Activated CD8-positive, alpha-beta memory T cell treated with anti-CD3 and anti-CD28 coated beads, Interleukin-2, amount 50 U/mL, for 1 hour (primary cell): ENCODE results near the gene SHROOM3.
"Not testable (repeated sequence)": the region's sequence is repeated elsewhere in the genome, so short reads cannot be mapped to it uniquely, and the experiment has no call there.

ENCODE experiments used
- DNase-seq: peaks from one replicate; pipeline ENCODE4 v3.0.0-alpha.2; 2020; ENCODE audit errors: extremely low read depth

SHROOM3 gene

DNA sequence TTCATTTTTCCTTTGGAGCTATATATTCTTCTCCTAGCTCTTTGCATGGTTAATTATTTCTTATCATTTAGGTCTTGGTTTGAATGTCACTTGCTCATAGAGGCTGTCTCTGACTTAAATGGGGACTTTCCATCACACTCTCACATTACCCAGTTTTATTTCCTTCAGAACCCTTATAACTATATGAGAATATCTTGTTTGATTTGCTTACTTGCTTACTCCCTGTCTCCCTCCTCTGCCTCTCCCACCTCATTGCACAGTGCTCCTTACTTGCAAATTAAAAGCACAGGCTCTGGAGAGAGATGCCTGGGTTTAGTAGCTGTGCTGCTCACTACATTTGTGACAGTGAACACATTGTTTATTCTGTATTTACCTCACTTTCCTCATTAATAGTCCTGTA lies 288.3 kb downstream of the SHROOM3 start:
- DNase-seq = no peak

DNA sequence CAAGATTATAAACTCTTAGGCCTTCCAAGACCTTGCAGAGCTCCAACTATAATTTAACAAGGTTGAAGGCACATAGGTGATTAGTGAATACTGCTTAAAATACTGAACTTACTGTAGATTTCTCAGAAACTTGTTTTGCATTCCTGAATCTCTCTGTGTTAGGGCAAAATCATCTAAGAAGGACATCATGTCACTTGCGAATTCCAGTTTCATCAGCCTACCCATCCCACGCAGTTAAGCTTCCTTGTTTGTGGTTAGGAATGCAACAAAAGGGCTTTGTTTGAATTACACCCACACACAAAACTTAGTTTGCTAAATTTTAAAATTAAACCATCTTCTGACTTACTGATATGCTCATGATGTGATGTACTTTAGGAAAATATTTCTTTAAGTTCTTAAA lies 288.9 kb downstream of the SHROOM3 start:
- no peak for DNase-seq

DNA sequence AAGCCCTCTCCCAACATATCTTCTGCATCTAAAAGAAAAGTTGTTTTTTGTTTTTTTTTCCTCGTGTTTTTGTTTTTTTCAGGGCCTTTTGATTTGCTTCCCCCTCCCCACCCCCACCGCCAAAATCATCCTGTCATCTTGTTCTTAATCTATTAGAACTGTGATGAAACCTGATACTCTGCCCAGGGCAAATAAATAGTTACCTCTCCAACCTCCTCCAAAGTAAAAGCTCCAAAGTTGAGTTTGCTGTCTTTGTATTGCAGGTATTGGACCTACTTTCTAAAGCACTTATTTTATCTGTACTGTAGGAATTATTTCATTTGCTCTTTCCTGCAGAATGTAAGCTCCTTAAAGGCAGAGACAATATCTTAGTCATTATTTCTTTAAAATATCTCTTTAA lies 290.0 kb downstream of the SHROOM3 start:
- no peak for DNase-seq

DNA sequence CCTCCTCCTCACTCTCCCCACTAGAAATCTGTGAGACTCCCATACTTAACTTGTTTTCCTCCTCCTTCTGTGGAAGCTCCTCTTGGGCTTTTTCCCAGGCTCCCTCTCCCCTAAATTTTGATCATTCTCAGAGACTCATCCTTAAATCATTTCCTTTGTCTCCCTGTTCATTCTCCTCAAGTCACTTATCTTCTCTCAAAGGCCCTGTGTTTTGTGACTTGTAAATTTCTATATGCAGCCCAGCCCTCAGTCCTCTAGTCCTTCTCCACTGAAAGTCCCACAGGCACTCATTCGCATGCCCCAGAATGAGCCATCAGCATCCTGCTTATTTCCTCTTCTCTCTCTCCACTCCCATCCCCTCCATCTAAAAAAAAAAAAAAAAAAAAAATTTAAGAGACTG lies 291.1 kb downstream of the SHROOM3 start:
- DNase-seq = no peak

DNA sequence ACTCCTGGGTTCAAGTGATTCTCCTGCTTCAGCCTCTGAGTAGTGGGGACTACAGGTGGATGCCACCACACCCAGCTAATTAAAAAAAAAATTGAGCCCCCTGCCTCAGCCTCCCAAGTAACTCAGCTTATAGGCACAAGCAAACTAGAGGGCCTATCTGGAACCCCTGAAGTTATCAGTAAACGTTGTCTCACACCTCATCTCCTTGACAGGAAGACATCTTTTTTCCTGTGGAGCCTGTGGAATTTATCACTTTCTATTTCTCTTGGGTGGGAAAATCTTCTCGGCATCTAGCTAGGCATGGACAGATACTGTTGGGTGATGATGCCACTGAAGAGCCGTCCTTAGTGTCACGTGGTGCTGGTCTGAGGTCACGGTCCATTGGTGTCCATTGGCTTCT lies 291.6 kb downstream of the SHROOM3 start:
- no peak for DNase-seq

DNA sequence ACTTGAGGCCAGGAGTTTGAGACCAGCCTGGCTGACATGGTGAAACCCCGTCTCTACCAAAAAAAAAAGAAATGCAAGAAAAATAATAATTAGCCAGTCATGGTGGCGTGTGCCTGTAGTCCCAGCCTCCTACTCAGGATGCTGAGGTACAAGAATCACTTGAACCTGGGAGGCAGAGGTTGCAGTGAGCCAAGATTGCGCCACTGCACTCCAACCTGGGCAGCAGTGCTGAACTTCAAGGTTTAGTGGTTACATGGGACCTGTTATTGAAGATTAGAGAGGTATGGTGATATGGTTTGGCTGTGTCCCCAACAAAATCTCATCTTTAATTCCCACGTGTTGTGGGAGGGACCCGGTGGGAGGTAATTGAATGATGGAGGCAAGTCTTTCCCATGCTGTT lies 292.9 kb downstream of the SHROOM3 start:
- DNase-seq = not testable (repeated sequence)

DNA sequence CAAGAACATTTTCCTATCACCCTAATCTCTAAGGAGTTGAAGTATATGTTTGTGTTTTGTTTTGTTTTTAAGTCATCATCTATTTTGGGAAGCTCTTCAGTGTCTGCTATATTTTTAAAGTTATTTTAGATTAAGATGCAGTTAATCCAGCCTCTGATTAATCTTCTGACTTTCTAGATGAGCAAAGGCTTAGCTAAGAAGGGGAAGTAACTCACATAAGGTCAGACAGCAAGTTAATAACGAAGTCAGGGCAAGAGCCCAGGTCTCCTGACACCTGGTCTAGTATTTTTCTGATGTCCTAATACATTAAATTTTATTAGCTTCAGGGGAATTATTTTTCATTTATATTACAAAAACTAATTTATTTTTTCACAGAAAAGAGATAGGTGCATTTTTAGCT lies 294.4 kb downstream of the SHROOM3 start:
- DNase-seq = no peak

DNA sequence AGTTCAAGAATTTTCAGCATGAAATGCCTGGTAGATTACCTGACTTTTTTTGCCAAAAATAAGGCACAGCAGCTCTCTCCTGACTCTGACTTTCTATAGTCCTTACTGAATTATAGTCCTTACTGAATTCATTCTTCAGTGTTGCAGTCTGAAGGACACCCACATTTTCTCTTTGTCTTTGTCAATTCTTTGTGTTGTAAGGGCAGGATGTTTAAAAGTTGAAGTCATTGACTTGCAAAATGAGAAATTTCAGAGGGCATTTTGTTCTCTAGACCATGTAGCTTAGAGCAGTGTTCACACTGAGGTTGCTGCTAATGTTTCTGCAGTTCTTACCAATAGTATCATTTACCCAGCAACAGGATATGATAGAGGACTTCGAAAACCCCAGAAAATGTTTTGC lies 295.0 kb downstream of the SHROOM3 start:
- DNase-seq = no peak

DNA sequence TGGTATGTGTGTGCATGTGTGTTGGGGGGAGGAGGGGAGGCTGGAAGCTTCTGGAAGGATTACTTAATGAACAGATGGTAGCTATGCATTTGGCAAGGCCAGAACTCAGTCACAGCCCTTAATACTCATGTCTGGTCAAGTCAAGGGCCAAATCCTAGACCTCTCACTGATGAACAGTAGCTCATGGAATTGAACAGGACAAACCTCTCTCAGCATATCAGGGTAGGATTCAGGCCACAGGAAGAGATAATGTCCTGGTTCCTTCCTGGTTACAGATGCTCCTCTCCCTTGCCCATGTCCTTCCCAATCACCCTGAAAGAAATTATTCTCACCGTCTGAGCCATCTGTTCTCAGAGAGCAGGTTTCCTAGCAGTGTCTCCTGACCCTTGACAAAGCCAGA lies 297.2 kb downstream of the SHROOM3 start:
- no peak for DNase-seq

DNA sequence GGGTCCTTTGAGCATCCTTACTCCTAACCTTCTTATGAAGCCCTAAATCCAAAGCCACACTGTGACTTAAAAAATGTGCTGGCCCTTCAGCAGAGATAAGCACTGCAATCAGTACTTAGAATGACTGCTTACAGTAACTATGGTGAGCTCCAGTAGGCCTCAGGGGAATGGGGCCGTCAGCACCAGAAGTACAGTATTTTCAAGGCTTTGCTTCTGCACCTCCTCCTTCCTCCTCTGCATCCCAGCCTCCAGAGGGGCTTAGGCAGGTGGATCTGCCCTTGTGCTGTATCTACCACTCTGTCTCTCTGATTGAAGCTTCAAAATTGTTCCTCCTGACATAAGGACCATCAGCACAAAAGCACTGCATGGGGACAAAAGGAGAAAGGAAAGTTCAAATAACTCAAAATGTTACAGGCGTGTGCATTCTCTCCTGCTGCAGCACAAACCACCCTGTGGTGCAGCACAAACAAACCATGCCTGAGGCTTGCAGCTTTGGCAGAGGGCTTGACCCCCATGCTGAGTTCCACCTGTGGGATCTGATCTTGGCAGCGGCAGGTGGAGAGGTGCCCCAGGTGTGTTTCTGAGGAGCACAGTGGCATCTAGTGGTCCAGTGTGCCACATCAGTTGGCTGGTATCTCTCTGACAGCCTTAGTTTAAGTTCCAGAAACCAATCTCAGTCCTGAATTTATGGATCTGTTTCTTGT lies 298.2 kb downstream of the SHROOM3 start:
- DNase-seq = no peak

DNA sequence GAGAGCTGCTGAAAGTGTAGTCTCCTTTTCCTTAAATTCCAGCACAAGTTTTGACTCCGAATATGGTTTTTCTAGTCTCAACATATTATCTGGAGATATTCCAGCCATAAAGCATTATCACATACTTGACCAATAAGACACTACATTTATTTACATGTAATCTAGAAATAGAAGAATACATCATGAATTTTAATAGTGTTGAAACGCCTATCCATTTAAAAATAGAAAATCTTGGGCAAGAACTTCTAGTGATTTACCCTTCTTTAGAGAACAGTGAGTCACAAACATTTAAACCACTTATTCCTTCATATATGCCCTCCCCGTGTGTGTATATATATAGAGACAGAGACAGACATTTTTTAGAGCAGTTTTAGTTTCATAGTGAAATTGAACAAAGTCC lies 301.4 kb downstream of the SHROOM3 start:
- DNase-seq = no peak

DNA sequence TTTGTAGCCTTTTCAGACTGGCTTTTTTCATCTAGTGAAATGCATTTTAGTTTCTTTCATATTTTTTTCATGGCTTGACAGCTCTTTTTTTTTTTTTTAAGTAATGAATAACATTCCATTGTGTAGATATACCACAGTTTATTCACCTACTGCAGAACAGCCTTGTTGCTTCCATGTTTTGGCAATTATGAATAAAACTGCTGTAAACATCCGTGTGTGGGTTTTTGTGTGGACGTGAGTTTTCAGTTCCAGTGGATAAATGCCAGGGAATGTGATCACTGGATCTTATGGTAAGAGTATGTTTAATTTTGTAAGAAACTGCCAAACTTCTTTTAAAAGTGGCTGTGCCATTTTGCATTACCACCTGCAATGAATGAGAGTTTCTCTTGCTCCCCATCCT lies 302.2 kb downstream of the SHROOM3 start:
- no peak for DNase-seq

DNA sequence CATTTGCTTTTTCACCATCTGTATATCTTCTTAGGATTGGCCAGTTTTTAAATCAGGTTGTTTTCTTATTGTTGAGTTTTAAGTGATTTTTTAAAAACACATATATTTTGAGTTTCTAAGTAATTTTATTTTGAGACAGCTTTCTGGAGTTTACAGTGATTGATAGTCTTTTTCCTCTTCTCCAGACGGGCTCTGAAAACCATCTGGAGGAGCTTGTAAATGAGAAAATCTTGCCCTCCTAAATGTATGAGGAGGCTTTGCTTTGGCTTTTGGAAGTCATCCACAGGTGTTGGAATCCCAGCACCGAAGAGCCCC lies 302.7 kb downstream of the SHROOM3 start:
- no peak for DNase-seq

DNA sequence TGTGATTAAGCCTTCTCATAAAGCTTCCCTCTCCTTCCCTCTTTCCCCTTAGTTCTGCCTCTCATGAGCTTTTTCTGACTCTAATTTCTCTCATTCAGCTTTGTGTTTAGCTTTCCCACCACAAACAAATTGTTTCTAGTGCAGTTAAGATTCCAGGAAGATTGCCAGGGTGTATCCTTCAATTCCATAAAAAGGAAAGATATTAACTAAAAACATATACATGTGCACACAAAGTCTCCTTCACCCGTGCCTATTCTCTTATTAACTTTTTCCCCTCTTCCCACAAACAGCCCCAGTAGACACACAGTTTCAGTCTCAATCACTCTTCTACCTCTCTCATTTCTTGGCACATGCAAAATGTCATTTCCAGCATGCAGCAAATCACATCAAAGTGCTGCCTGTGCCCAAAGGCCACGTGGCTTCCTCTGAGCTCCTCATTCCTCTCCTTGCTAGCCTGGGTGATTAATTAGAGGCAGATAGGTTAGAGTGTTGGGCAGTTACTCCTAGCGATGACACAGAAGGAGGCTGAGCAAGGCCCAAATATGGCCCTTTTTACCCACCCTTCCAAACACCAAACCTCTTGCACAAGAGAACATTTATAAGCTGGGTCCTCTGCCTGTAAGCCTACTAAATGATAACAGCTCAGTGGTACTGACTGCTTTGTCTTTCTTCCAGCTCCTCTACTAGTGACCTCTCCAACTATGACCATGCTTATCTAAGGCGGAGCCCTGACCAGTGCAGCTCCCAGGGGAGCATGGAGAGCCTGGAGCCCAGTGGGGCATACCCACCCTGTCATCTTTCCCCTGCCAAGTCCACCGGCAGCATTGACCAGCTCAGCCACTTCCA lies 303.3 kb downstream of the SHROOM3 start:
- DNase-seq = no peak

DNA sequence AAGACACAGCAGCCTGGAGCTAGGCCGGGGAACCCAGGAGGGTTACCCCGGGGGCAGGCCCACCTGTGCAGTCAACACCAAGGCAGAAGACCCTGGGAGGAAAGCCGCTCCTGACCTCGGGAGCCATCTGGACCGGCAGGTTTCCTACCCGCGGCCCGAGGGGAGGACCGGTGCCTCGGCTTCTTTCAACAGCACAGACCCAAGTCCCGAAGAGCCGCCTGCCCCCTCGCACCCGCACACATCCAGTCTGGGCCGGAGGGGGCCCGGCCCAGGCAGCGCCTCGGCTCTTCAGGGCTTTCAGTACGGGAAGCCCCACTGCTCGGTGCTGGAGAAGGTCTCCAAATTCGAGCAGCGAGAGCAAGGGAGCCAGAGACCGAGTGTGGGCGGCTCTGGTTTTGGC lies 305.2 kb downstream of the SHROOM3 start:
- DNase-seq = no peak

DNA sequence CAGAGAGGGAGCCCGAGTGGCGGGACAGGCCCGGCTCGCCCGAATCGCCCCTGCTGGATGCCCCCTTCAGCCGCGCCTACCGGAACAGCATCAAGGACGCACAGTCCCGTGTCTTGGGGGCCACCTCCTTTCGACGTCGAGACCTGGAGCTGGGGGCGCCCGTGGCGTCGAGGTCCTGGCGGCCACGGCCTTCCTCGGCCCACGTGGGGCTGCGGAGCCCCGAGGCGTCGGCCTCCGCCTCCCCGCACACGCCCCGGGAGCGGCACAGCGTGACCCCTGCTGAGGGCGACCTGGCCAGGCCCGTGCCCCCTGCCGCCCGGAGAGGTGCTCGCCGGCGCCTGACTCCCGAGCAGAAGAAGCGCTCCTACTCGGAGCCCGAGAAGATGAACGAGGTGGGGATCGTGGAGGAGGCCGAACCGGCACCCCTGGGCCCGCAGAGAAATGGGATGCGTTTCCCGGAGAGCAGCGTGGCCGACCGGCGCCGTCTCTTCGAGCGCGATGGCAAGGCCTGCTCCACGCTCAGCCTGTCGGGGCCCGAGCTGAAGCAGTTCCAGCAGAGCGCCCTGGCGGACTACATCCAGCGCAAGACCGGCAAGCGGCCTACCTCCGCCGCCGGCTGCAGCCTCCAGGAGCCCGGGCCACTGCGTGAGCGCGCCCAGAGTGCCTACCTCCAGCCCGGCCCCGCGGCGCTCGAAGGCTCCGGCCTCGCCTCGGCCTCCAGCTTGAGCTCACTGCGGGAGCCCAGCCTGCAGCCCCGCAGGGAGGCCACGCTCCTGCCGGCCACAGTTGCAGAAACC lies 306.0 kb downstream of the SHROOM3 start:
- no peak for DNase-seq

DNA sequence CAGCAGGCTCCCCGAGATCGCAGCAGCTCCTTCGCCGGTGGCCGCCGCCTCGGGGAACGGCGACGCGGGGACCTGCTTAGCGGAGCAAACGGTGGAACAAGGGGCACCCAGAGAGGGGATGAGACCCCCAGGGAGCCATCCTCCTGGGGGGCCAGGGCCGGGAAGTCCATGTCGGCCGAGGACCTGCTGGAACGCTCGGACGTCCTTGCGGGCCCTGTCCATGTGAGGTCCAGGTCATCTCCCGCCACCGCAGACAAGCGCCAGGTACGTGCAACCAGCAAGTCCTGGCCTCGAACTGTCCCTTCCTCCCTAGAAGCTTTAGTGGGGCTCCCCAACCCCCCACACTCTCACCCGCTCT lies 306.6 kb downstream of the SHROOM3 start:
- no peak for DNase-seq

DNA sequence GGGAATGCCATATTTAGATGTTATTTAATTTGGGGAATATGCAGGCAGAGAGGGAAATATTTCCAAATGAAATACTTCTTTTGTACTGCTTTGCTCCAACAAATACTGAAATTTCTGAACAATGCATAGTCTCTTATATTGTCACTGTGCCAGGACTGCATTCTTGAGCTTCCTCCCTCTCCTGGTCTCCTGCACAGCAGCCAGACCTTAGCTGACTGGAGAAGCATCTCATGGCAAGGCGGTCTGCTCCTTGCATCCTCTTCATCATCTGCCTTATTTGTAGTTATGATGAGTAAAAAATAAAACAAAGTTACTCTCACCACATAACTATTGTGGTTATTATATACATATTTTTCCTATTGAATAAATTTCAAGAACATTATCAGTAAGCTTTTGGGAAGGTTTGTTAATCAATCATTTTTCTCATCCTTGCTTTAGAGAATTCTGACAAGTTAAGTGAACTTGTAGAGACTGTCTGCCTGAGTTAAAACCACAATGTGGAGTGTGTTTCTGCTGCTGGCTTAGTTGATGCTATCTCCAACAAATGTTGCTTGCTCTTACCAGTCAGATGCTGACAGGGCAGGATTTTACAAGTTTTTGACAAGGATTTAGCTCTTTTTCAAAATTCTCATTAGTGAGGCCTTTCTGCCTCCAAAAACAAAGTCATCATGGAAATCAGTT lies 309.4 kb downstream of the SHROOM3 start:
- DNase-seq = no peak

DNA sequence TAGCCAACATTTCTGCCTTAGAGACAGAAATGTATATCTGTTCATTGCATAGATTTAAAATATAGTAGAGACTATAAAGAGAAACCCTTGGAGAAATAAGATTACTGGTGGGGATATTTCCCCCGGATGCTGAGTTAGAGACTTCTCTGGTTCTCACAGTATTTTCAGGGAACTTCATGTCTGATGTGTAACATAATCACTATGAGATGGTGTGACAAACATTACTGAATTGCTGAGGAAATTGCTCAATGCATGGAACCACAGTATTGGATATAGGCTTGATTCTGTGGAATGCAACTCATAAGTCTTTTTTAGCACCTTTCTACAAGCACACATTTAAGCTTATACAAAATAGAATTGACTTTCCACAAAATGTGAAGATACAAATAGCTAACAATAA lies 310.2 kb downstream of the SHROOM3 start:
- DNase-seq = no peak

DNA sequence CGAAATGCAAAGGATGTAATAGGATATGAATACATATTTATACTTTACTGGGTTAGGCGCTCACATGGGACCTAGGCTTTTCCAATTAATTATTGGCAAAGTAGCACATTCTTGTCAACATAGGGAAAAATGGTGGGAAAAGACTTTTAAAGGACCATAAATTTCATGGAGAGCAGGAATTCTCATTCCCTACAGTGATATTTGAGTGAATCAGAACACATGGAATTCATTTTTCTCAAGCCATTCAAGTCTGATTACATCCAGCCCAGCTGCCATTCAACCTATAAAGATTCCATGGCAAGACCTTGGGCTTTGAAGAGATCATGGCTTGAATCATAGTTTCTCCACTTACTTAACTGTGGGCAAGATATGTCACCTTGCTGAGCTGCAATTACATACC lies 312.5 kb downstream of the SHROOM3 start:
- no peak for DNase-seq

DNA sequence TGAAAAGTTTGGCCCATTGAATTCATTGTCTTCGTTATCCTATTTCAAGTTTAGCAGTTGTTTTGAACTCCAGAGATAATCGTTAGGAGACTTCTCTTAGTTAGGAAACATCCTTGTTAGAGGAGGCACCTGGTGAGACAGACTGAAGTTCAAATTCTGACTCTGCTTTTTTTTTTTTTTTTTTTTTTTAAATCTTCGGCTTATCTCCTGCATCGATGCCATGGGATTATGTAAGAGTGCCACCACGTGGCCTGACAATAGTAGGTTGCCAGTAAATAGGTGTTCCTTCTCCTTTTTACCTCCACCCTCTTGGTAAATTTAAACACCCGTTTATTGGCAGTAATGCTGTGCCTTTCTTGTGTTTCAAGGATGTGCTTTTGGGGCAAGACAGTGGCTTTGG lies 313.6 kb downstream of the SHROOM3 start:
- DNase-seq = no peak

DNA sequence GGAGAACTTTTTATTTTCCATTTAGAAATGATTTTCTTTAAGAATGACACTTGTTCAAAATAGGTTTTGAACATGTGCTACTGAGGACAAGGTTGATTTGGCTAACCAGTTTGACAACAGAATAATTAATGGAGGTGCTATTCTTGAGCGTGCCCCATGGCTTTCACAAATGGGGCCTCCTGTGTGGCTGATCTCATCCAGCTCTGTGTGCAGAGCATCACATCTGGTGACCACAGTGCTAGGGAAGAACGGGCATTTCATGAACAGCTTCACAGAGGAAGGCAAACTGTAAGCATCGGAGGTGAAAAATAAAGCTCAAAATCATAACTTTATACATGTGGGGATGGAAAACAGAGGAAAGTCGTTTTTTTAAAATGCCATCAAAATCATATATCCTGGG lies 314.3 kb downstream of the SHROOM3 start:
- DNase-seq = no peak
